Left ventricle myocardium inferior (tissue), 1 donor: ENCODE data around the gene MMADHC. TPM values are rescaled to one million over a fixed set of nuclear protein-coding genes. Genes with fewer than 3 reads are reported as not detected.

Source experiments
- DNase-seq: peaks from one replicate; pipeline ENCODE4 v3.0.0-alpha.2; 2020
- H3K27ac ChIP-seq: fragments of 200-600 bp; replicated peaks from 2 replicates; pipeline ENCODE4 v1.8.0; 2021
- H3K27me3 ChIP-seq: fragments of 200-600 bp; 2 replicates; pipeline ENCODE4 v1.8.0; 2021; ENCODE audit warnings: low read depth
- H3K36me3 ChIP-seq: fragments of 200-600 bp; 2 replicates; pipeline ENCODE4 v1.8.0; 2021
- H3K4me1 ChIP-seq: fragments of 200-600 bp; 2 replicates; pipeline ENCODE4 v1.8.0; 2021
- H3K4me3 ChIP-seq: fragments of 200-600 bp; 2 replicates; pipeline ENCODE4 v1.8.0; 2021; ENCODE audit warnings: mild to moderate bottlenecking, moderate library complexity
- H3K9me3 ChIP-seq: fragments of 200-600 bp; replicated peaks from 2 replicates; pipeline ENCODE4 v1.8.0; 2021
- intact Hi-C: fragments of 100-400 bp; cut with micrococcal nuclease; formaldehyde crosslinking; loops from one replicate; pipeline ENCODE4 v1.11.0; 2022
- total RNA-seq: library from RNA; stranded (reverse); fragmentation: NEBNext Ultra II Directional; extraction: Animal tissue kit (Norgen Biotek cat#: 25700); gene quantifications from one replicate; pipeline ENCODE4 v1.2.1, GENCODE V29; 2021
- TF ChIP-seq, protein P1 (sequence below): fragments of 200-600 bp; IDR thresholded peaks from 2 replicates; pipeline ENCODE4 v1.8.0; 2021; ENCODE audit warnings: antibody characterized with exemption, mild to moderate bottlenecking, borderline replicate concordance
- donor health status: DM: no; HTN: yes; CAD: no; lungs with severe emphysema.

Gene MMADHC
- total RNA-seq, 1 donor from 2014 or later: 109 TPM

DNA sequence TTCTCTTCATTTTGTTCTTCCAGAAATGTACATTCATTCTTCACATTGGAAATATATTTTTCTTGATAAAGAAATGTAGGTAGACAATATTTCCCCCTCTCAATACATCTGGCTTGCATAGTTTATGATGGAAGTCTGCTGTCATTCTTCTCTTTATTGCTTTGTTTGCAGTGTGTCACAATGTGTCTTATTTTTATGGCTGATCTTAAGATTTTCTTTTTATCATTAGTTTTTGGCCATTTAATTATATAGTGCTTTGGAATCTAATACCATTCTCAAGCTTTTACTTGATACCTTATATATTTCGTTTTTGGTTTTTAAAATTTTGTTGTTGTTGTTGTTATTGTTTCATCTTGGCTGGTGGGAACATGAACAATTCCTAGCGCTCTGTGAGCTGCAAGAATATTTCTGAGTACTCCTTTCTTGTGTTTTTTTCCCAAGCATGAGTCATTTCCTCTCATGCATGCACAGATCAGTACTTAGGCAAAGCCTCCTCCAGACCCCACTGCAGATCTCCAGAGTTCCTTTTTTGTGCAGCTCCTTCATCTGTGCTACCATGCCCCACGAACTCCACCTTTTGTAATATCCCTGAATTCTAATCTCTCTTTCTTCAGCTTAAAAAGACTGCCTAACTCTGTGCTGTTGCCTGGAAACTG lies 13.7 kb upstream of the MMADHC start:
- H3K36me3 ChIP-seq: no peaks in the 10 kb centered on the region
- no peaks in the 10 kb centered on the region for H3K27me3 ChIP-seq
- H3K9me3 ChIP-seq: peaks cover 7% of the 10 kb centered on the region
- no peak overlapping the region for H3K27ac ChIP-seq
- intact Hi-C loops: loop anchor here (10.0 kb wide), 1 partner anchor 1454 kb away; no protein-coding TSS in a partner anchor
- DNase-seq: no peak
- H3K4me3 ChIP-seq: no peak overlapping the region
- H3K4me1 ChIP-seq: peaks cover 5% of the 10 kb centered on the region
- TF ChIP-seq, protein P1, sequence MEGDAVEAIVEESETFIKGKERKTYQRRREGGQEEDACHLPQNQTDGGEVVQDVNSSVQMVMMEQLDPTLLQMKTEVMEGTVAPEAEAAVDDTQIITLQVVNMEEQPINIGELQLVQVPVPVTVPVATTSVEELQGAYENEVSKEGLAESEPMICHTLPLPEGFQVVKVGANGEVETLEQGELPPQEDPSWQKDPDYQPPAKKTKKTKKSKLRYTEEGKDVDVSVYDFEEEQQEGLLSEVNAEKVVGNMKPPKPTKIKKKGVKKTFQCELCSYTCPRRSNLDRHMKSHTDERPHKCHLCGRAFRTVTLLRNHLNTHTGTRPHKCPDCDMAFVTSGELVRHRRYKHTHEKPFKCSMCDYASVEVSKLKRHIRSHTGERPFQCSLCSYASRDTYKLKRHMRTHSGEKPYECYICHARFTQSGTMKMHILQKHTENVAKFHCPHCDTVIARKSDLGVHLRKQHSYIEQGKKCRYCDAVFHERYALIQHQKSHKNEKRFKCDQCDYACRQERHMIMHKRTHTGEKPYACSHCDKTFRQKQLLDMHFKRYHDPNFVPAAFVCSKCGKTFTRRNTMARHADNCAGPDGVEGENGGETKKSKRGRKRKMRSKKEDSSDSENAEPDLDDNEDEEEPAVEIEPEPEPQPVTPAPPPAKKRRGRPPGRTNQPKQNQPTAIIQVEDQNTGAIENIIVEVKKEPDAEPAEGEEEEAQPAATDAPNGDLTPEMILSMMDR: no peak

DNA sequence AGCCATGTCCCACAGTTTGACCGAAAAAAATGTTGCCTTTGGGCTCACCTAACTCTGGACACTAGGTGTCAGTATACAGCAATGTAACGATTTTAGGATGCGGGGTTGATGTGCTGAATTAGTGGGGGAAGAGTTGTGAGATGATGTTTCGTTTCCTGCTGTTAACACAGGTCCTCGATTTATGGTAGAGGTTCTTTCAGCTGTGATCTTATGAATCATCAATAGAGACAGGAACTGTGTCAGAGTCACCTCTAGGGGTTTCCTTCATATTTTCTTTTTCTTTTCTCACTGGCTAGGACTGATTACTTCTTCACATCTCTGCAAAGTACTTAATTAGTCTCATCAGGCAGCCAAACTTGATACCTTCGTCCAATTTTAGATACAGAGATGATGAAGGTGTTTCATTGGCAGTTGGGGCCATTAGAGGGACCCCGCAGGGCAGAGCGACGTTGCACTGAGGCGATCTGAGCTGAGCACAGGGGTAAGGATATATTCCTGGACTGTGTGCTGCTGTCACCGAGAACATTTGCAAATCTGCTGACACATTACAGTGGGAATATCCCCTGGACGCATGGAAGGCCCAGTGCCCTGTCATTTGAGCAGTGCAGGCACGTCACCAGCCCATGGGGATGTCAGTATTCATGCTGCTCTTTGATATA lies 10.2 kb upstream of the MMADHC start:
- DNase-seq: no peak
- Histone ChIP-seq H3K27me3 (no peaks in the 10 kb centered on the region), H3K4me3 (peak overlapping the region; percentile 39), H3K9me3 (peaks cover 7% of the 10 kb centered on the region), H3K36me3 (no peaks in the 10 kb centered on the region), H3K27ac (no peak overlapping the region), H3K4me1 (peaks cover 5% of the 10 kb centered on the region)
- intact Hi-C loops: loop anchor here (5.0 to 10.0 kb wide), 2 partner anchors 890 to 1637 kb away; partner anchors contain the start of gene RND3
- TF ChIP-seq, protein P1: peak; percentile 86

DNA sequence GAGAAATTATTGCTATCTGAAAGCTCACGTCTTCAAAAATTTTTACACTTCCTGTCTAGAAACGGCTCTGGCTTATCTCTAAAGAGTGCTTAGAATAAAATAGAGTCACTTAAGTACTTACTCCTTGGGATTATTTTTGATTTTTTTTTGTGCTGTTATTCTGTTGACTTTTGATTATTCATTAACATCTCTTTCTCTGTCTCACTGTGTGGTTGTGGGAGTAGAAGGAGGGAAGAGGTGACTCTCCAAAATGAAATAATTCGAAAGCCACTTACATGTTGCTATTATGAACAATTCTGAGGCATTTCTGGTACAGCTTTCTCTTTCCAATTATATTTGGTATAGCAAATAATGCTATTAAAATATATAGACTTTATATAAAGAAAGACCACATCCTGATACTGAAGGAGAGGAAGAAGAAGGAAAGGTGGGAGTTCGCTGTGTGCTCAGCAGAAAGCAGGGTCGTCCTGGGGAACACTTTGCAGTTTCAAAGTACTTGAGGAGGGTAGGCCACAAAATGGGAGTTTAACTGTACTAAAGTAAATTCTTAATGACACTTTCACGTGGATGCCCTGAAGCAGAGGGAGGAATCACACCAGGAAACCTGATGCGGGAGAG lies 9.6 kb upstream of the MMADHC start:
- H3K4me3 ChIP-seq: no peak overlapping the region
- TF ChIP-seq, protein P1: no peak
- DNase-seq: no peak
- H3K4me1 ChIP-seq: peaks cover 5% of the 10 kb centered on the region
- intact Hi-C loops: loop anchor here (5.0 to 10.0 kb wide), 2 partner anchors 890 to 1638 kb away; partner anchors contain the start of gene RND3
- no peaks in the 10 kb centered on the region for H3K36me3 ChIP-seq
- no peak overlapping the region for H3K27ac ChIP-seq
- H3K9me3 ChIP-seq: peaks cover 7% of the 10 kb centered on the region
- H3K27me3 ChIP-seq: no peaks in the 10 kb centered on the region

DNA sequence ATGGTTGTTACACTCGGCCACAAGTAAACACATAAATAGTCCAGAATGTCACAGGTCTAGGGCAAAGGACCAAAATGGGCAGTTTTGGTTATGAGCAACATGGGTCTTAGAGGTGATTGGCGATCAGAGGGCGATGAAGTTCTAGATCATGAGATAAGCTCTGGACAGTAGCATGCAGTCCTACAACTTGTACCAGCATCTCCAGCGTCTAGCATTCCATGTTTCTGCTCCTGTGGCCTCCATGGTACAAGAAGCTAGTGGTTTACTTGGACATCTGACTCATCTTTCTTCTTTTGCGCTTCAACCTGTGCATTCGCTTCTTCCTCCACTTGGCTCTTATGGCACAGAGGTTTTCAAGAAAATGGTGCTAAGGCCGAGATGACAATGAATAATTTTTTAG lies 8.9 kb upstream of the MMADHC start:
- H3K9me3 ChIP-seq: peaks cover 7% of the 10 kb centered on the region
- no peaks in the 10 kb centered on the region for H3K27me3 ChIP-seq
- no peak overlapping the region for H3K27ac ChIP-seq
- H3K36me3 ChIP-seq: no peaks in the 10 kb centered on the region
- no peak overlapping the region for H3K4me3 ChIP-seq
- H3K4me1 ChIP-seq: peaks cover 5% of the 10 kb centered on the region
- intact Hi-C loops: loop anchor here (5.0 to 10.0 kb wide), 2 partner anchors 891 to 1638 kb away; partner anchors contain the start of gene RND3
- TF ChIP-seq, protein P1: no peak
- DNase-seq: no peak

DNA sequence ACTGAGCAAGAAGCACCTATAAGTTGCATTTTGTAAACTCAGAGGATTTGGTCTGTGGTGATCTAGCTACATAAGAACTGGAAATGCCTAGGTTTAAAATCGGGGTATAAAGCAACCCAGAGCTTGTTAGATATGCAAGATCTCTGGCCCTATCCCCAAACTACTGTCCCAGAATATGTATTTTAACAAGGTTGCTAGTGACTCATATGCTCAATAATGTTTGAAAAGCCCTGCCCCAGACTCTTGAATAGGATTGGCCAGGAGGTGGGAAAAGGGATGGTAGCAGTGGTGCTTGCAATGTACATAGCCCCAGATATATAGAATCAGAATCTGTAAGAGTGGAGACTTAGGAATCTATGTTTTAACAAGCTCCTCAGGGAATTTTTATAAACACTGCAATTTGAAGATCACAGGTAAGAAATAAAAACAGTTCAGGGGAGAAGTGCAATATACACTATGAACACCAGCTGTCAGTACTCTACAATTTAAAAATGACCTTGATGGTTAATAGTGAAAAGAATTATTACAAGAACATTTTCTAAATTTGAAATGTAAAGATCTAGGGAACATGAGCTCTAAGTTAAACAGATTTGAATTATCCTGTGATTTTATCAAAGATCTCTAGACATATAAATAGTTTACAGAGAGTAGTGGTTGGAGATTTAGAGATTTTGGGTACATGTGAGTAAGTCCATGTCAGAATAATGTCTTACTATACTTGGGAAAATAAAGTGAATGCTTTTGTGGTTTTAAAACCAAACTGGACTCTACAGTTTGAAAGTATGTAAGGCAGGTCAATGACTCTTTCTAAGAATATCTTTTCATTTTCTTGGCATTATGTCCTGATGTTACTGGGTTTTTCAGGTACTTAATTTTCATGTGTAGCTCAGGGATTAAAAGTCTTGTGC lies 7.7 kb upstream of the MMADHC start:
- no peak overlapping the region for H3K4me3 ChIP-seq
- no peaks in the 10 kb centered on the region for H3K27me3 ChIP-seq
- H3K36me3 ChIP-seq: no peaks in the 10 kb centered on the region
- intact Hi-C loops: loop anchor here (5.0 to 10.0 kb wide), 2 partner anchors 892 to 1639 kb away; partner anchors contain the start of gene RND3
- no peaks in the 10 kb centered on the region for H3K9me3 ChIP-seq
- no peak for DNase-seq
- peaks cover 5% of the 10 kb centered on the region for H3K4me1 ChIP-seq
- TF ChIP-seq, protein P1: no peak
- H3K27ac ChIP-seq: no peak overlapping the region
